HPDE6-E6E7 (cell line): ENCODE measurements around the gene ANKRD42.
A peak's percentile ranks its signal among the peaks of the same experiment; 100 is the strongest.
"Not testable (repeated sequence)": the region's sequence is repeated elsewhere in the genome, so short reads cannot be mapped to it uniquely, and the experiment has no call there.

ENCODE experiments used
- DNase-seq: peaks from one replicate; pipeline ENCODE4 v3.0.0; 2011; ENCODE audit warnings: missing footprints; ENCODE audit errors: extremely low spot score

The ANKRD42 gene

GRCh38 chr11:83172551-83172950, 21.0 kb upstream of the ANKRD42 start:
- DNase-seq: no peak

- DNase-seq: no peak
Measured at GRCh38 chr11:83174008-83174407, 19.5 kb upstream of the ANKRD42 start.

GRCh38 chr11:83175815-83176214, 17.7 kb upstream of the ANKRD42 start:
- DNase-seq: no peak

DNA sequence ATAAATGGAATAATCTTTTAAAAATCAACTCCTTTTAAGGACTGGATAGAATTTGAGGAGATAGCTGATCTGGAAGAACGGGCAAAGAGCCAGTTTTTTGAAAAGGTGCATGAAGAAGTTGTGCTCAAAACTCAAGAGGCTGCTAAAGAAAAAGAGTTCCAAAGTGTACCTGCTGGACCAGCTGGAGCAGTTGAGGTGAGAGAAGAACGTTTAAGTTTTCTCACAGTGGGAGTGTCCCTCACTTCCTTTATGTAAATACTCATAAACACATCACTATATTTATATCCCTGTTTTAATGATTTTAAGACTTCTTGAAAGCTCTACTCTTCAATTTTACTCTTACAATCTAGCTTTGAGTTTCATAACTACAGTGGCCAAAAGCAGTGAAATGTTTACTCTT, 11.7 kb upstream of the ANKRD42 start:
- no peak for DNase-seq

GRCh38 chr11:83185767-83186166, 7.7 kb upstream of the ANKRD42 start:
- DNase-seq: no peak

- no peak for DNase-seq
Measured at GRCh38 chr11:83187465-83187864, 6.0 kb upstream of the ANKRD42 start.

DNA sequence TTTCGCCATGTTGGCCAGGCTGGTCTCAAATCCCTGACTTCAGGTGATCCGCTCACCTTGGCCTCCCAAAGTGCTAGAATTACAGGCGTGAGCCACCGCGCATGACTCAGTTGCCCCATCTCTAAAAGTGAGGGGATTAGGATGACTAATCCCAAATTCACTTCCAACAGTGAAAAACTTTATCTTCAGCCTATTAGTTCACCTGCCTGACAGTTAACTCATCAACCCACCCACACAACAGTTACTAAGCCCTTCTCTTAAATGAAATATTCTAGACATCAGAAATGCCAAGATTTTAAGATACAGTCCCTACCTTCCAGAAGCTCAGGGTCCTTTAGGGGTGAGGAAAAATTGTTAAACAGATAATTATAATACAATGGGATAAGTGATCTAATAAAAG, 2.0 kb upstream of the ANKRD42 start:
- DNase-seq: no peak

- no peak for DNase-seq
Measured at GRCh38 chr11:83191986-83192385, 1.5 kb upstream of the ANKRD42 start.

DNA sequence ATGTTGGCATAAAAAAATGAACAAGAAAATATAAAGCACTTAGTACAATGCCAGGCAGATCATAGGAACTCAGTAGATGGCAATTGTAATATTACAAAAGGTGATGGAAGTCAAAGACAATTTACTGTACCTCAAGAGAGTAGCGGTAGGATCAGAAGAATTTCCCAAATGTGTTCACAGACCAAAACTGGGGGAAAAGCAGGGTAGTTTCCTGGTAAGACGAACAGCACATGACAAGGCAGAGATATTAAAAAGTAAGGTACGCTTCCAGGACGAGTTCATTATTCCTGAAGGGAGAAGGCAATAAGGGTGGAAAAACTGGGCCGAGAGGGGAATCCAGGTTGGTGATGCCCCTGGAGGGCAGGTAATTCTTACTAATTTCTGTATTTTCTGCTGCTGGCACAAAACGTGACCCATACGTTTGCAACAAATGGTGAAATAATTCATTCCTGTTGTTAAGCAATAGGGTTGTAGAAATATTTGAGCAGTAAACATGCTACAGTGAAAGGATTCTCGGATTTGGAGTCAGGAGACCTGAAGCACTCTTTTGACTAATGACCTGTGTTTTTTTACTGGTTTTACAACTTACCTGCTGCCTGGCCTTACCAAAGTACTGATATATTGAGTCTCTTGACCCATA, 786 bp upstream of the ANKRD42 start:
- DNase-seq: no peak

DNA sequence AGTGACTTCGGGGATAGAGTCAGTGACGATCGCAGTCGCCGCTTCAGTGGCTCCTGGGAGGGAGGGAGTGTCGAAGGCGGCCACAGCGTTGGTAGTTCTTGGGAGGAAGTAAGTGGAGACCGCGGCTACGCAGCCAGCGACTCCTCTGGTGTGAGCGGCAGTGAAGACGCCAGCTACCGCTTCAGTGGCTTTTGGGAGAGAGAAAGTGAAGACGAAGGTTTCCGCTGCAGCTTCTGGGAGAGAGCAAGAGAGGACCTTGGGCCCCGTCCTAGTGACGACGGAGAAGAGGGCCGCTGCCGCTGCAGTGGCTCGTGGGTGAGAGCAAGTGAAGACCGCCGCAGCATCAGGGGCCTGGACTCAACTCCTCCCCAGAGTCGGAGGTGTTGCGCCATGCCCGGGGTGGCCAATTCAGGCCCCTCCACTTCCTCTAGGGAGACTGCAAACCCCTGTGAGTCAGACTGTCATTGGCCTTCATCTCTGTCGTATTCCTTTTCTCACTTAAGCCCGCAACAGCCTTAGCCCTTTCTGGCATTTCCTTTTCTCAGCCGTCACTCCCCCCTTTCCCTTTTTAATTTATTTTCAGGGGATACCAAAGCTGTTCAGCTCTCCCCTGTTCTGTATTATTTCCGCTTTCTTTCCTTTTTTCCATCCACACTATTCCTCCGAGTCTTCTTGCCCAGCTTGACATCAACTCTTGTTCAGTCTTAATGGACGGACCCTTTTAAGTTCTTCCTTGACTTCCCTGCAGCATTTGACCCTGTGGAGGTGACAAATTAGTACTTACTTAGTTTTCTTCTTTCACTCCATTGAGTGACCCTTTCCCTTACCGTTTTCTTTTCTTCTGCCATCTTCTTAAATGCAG, 1.0 kb downstream of the ANKRD42 start:
- peak; percentile 49 for DNase-seq

GRCh38 chr11:83195143-83195466, 1.6 kb downstream of the ANKRD42 start:
- no peak for DNase-seq

- no peak for DNase-seq
Measured at GRCh38 chr11:83195649-83196048, 2.1 kb downstream of the ANKRD42 start.

- no peak for DNase-seq
Measured at GRCh38 chr11:83200035-83200434, 6.5 kb downstream of the ANKRD42 start.

DNA sequence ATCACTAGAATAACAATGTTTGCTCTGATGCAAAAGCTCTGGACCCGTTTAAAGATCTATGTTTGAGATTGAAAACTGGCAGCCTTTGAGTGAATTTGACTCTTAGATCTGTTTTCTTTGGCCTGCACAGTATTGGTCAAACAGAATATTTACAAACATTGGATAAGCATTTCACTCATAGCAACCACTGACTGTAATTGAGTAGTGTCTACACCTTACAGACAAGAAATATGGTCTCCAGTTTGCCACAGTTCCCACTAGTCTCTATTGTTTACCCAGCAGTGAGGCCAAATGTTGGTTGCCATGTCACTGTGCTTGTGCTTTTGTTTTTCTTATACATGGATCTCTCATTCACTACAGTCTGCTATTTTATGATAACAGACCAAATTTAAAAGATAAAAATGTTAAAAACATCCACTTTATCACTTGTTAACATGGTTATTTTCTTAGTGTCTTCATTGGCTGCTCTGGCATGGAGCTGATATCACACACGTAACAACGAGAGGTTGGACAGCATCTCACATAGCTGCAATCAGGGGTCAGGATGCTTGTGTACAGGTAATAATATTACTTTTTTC, 12.2 kb downstream of the ANKRD42 start:
- DNase-seq: no peak

DNA sequence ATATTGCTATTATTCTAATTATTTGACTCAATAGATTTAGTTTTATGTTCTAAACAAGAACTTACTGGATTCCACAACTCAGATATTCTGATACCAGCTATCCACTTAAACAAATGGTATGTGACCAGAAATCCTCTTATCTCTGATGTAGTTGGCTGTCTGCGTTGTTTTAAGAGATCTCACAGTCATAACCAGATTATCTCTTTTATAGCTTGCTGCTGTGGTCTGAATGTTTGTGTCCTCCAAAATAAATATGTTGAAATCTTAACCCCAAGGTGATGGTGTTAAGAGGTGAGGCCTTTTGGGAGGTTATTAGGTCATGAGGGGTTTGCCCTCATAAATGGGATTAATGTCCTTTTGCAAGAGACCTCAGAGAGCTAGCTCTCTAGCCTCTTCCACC, 12.7 kb downstream of the ANKRD42 start:
- DNase-seq: no peak

- DNase-seq: not testable (repeated sequence)
Measured at GRCh38 chr11:83206771-83207382, 13.4 kb downstream of the ANKRD42 start.

GRCh38 chr11:83219095-83219494, 25.6 kb downstream of the ANKRD42 start:
- DNase-seq: no peak

- no peak for DNase-seq
Measured at GRCh38 chr11:83220260-83220659, 26.7 kb downstream of the ANKRD42 start.

DNA sequence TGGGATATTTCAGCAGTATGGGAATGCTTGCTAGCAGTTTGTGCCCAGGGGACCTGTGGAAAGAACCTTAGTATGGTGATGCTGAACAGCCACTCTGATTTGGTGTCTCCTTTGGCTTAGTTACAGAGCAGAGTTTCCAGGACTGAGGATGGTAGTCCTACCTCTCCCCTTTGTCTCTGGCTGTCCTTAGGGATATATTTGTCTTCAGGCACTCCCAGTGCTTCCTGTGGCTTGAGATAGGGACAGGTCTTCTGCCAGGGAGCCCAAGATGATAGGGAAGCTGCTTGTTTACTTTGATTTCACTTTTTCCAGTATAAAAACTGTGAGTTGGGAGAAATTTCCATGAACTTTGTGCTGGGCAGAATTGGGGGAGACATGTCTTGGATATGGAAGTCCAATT, 28.2 kb downstream of the ANKRD42 start:
- no peak for DNase-seq

DNA sequence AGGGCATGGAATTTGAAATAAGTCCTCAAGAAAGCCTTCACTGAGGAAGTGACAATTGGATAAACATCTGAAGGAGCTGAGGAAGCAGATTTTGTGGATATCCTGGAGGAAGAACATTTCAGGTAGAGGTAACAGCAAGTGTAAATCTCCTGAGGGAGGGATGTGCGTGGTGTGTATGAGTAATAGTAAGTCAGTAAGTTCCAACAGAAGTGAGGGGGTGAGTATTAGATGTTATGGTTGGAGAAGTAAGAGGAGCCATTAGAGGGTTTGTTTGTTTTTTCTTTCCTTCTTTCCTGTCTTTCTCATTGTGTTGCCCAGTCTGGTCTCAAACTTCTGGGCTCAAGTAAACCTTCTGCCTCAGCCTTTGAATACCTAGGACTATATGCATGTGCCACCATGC, 29.0 kb downstream of the ANKRD42 start:
- DNase-seq: no peak

- DNase-seq: no peak
Measured at GRCh38 chr11:83223457-83223856, 29.9 kb downstream of the ANKRD42 start.

DNA sequence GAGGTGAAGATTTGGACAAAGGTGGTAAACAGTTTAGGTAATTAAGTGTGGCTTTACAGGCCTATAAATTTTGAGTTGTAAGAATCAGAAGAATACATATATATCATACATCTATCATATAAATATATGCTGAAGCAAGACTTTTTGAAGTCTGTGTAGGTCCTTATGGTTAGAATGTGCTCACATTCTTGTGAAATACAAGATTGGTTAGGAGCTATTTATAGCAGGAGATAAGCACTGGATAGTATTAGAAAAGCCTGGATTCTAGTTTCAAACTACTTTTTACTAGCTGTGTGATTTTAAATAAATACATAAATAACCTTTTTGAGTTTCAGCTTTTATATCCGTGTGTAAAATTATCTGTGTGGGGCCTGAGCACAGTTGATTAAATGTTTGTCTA, 42.3 kb downstream of the ANKRD42 start:
- no peak for DNase-seq

DNA sequence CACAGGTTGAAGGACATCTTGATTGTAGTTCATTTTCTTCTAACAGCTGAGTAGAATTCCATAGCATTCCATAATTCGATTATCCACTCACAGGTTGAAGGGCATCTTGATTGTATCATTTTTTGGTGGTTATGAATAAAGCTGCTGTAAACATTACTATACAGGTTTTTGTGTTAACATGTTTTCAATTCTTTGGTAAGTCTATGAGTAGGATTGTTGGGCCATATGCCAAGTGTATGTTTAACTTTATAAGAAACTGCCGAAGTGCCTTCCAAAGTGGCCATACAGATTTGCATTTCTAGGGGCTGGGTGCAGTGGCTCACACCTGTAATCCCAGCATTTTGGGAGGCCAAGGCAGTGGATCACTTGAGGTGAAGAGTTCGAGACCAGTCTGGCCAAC, 44.6 kb downstream of the ANKRD42 start:
- no peak for DNase-seq
